ENCODE measurements around the gene NKTR.

Gene NKTR

GRCh38 chr3:42680271-42680670 lies 79.8 kb downstream of the NKTR start:
- no peak for TF ChIP-seq CTCF (IDR thresholded peaks at IDR 0.05; ENCODE audit: low read length, missing control alignments)

GRCh38 chr3:42680806-42681205 lies 80.3 kb downstream of the NKTR start:
- H3K4me3 ChIP-seq (replicated peaks; ENCODE audit: low read depth, low read length): no peak overlapping the region
- TF ChIP-seq CTCF (IDR thresholded peaks at IDR 0.05; ENCODE audit: low read length, missing control alignments): no peak
- DNase-seq (ENCODE audit: low read depth): no peak

More at GRCh38 chr3:42680271-42680670, 79.8 kb downstream of the NKTR start:
- no peak for DNase-seq (ENCODE audit: low read depth)
- no peak overlapping the region for H3K4me3 ChIP-seq (replicated peaks; ENCODE audit: low read depth, low read length)

DNA sequence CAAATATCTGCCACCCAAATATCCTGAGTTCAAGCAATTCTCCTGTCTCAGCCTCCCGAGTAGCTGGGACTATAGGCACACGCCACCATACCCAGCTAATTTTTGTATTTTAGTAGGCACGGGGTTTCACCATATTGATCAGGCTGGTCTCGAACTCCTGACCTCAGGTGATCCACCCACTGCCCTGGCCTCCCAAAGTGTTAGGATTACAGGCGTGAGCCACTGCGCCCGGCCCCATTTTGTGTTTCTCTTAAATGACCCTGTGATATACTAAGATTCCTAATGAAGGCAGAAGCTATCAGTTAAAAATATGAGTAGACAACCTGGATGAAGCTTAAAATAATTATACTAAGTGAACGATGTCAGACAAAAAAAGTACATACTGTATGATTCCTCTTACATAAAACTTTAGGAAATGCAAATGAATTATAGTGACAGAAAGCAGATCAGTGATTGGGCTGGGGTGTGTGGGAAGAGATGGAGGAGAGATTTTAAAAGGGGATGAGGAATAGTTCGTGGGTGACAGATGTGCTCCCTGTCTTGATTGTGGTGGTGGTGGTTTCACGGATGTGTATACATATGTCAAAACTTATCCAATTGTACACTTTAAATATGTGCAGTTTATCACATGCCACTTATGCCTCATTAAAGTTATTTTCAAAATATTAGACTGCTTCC lies 81.0 kb downstream of the NKTR start:
- no peak for DNase-seq (ENCODE audit: low read depth)
- no peak for TF ChIP-seq CTCF (IDR thresholded peaks at IDR 0.05; ENCODE audit: low read length, missing control alignments)
- H3K4me3 ChIP-seq (replicated peaks; ENCODE audit: low read depth, low read length): no peak overlapping the region

DNA sequence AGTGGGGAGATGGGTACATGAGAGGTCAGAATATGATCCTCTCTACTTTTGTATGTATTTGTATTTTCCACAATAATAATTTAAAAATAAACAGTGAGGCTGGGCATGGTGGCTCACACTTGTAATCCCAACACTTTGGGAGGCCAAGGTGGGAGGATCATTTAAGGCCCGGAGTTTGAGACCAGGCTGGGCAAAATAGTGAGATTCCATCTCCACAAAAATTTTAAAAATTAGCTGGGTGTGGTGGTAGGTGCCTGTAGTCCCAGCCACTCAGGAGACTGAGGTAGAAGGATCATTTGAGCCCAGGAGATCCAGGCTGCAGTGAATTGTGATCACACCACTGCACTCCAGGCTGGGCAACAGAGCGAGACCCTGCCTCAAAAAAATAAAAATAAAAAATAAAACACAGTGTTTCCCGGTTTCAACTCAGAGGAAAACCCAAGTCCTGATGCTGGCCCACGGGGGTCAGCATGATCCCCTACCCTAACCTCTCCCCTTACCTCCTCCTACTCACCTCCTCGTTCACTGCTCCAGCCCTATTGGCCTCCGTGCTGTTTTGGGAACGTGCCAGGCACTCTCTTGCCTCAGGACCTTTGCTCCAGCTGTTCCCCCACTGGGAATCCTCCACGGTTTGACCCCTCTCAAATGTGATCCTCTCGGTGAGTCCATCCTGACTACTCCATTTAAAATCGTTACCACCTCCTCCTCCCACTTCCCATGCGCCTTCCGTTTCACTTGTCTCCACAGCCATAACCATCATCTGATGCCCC lies 82.0 kb downstream of the NKTR start:
- no peak overlapping the region for H3K4me3 ChIP-seq (replicated peaks; ENCODE audit: low read depth, low read length)
- DNase-seq (ENCODE audit: low read depth): no peak
- TF ChIP-seq CTCF (IDR thresholded peaks at IDR 0.05; ENCODE audit: low read length, missing control alignments): no peak

GRCh38 chr3:42683875-42684598 lies 83.6 kb downstream of the NKTR start:
- peak; percentile 94 for DNase-seq (ENCODE audit: low read depth)
- TF ChIP-seq CTCF (IDR thresholded peaks at IDR 0.05; ENCODE audit: low read length, missing control alignments): no peak
- H3K4me3 ChIP-seq (replicated peaks; ENCODE audit: low read depth, low read length): no peak overlapping the region

GRCh38 chr3:42684632-42685362 lies 84.3 kb downstream of the NKTR start:
- TF ChIP-seq CTCF (IDR thresholded peaks at IDR 0.05; ENCODE audit: low read length, missing control alignments): no peak
- DNase-seq (ENCODE audit: low read depth): no peak
- H3K4me3 ChIP-seq (replicated peaks; ENCODE audit: low read depth, low read length): no peak overlapping the region
